Measurements from ENCODE around the gene RASL11B.

The RASL11B gene

GRCh38 chr4:52843351-52843750 lies 18.8 kb upstream of the RASL11B start:
- DNase-seq (ENCODE audit: low spot score), result no peak

GRCh38 chr4:52843958-52844357 lies 18.2 kb upstream of the RASL11B start:
- no peak for DNase-seq (ENCODE audit: low spot score)

GRCh38 chr4:52844596-52844995 lies 17.5 kb upstream of the RASL11B start:
- no peak for DNase-seq (ENCODE audit: low spot score)

- DNase-seq (ENCODE audit: low spot score), result no peak
Observed at GRCh38 chr4:52846502-52846901, 15.6 kb upstream of the RASL11B start.

- DNase-seq (ENCODE audit: low spot score), result no peak
Observed at GRCh38 chr4:52848254-52848653, 13.9 kb upstream of the RASL11B start.

GRCh38 chr4:52850406-52851124 lies 11.6 kb upstream of the RASL11B start:
- no peak for DNase-seq (ENCODE audit: low spot score)

GRCh38 chr4:52852041-52852440 lies 10.1 kb upstream of the RASL11B start:
- no peak for DNase-seq (ENCODE audit: low spot score)

GRCh38 chr4:52852711-52853110 lies 9.4 kb upstream of the RASL11B start:
- DNase-seq (ENCODE audit: low spot score), result no peak

GRCh38 chr4:52853351-52853750 lies 8.8 kb upstream of the RASL11B start:
- DNase-seq (ENCODE audit: low spot score), result no peak

GRCh38 chr4:52856801-52857200 lies 5.3 kb upstream of the RASL11B start:
- no peak for DNase-seq (ENCODE audit: low spot score)

GRCh38 chr4:52860361-52860760 lies 1.8 kb upstream of the RASL11B start:
- no peak for DNase-seq (ENCODE audit: low spot score)

GRCh38 chr4:52861171-52861823 lies 820 bp upstream of the RASL11B start:
- no peak for DNase-seq (ENCODE audit: low spot score)

GRCh38 chr4:52862639-52863161 lies 583 bp downstream of the RASL11B start:
- DNase-seq (ENCODE audit: low spot score), result no peak

- DNase-seq (ENCODE audit: low spot score), result no peak
Observed at GRCh38 chr4:52863324-52863723, 1.2 kb downstream of the RASL11B start.

- DNase-seq (ENCODE audit: low spot score), result no peak
Observed at GRCh38 chr4:52864793-52865192, 2.7 kb downstream of the RASL11B start.

- no peak for DNase-seq (ENCODE audit: low spot score)
Observed at GRCh38 chr4:52865300-52865699, 3.2 kb downstream of the RASL11B start.

- no peak for DNase-seq (ENCODE audit: low spot score)
Observed at GRCh38 chr4:52866734-52867133, 4.6 kb downstream of the RASL11B start.

- DNase-seq (ENCODE audit: low spot score), result no peak
Observed at GRCh38 chr4:52867163-52867562, 5.0 kb downstream of the RASL11B start.

- DNase-seq (ENCODE audit: low spot score), result no peak
Observed at GRCh38 chr4:52868133-52868532, 6.0 kb downstream of the RASL11B start.

GRCh38 chr4:52869196-52869595 lies 7.1 kb downstream of the RASL11B start:
- no peak for DNase-seq (ENCODE audit: low spot score)

GRCh38 chr4:52869656-52870055 lies 7.5 kb downstream of the RASL11B start:
- no peak for DNase-seq (ENCODE audit: low spot score)

- DNase-seq (ENCODE audit: low spot score), result no peak
Observed at GRCh38 chr4:52870225-52870624, 8.1 kb downstream of the RASL11B start.

GRCh38 chr4:52873191-52873590 lies 11.1 kb downstream of the RASL11B start:
- DNase-seq (ENCODE audit: low spot score), result peak; percentile 81

Measured in SW480 (cell line).